GM18498 (cell line): ENCODE measurements around the gene ADAMTS6.

Experiments used
- ATAC-seq: cut with Tn5 transposase; IDR thresholded peaks from one replicate; pipeline ENCODE4 v1.9.1; 2021; ENCODE audit warnings: mild to moderate bottlenecking, moderate library complexity; ENCODE audit not compliant: unreplicated experiment

ADAMTS6 gene

GRCh38 chr5:65156933-65157332, 324.8 kb downstream of the ADAMTS6 start:
- no peak for ATAC-seq

- ATAC-seq, result no peak
Measured at GRCh38 chr5:65152131-65152530, 329.6 kb downstream of the ADAMTS6 start.

- no peak for ATAC-seq
Measured at GRCh38 chr5:65151614-65152013, 330.1 kb downstream of the ADAMTS6 start.

- ATAC-seq, result no peak
Measured at GRCh38 chr5:65150599-65151304, 331.0 kb downstream of the ADAMTS6 start.

GRCh38 chr5:65149827-65150226, 331.9 kb downstream of the ADAMTS6 start:
- ATAC-seq, result no peak

- no peak for ATAC-seq
Measured at GRCh38 chr5:65144136-65144871, 337.4 kb downstream of the ADAMTS6 start.

- no peak for ATAC-seq
Measured at GRCh38 chr5:65142511-65143011, 339.2 kb downstream of the ADAMTS6 start.

- no peak for ATAC-seq
Measured at GRCh38 chr5:65142016-65142415, 339.7 kb downstream of the ADAMTS6 start.

GRCh38 chr5:65141493-65141892, 340.2 kb downstream of the ADAMTS6 start:
- ATAC-seq, result no peak

GRCh38 chr5:65137631-65138030, 344.1 kb downstream of the ADAMTS6 start:
- ATAC-seq, result no peak

GRCh38 chr5:65133477-65134110, 348.1 kb downstream of the ADAMTS6 start:
- no peak for ATAC-seq

- no peak for ATAC-seq
Measured at GRCh38 chr5:65132386-65132785, 349.3 kb downstream of the ADAMTS6 start.

- no peak for ATAC-seq
Measured at GRCh38 chr5:65128226-65128625, 353.5 kb downstream of the ADAMTS6 start.

- ATAC-seq, result no peak
Measured at GRCh38 chr5:65127161-65127901, 354.4 kb downstream of the ADAMTS6 start.

- ATAC-seq, result no peak
Measured at GRCh38 chr5:65126542-65127069, 355.1 kb downstream of the ADAMTS6 start.

- ATAC-seq, result no peak
Measured at GRCh38 chr5:65125591-65126541, 355.9 kb downstream of the ADAMTS6 start.

GRCh38 chr5:65121880-65122436, 359.8 kb downstream of the ADAMTS6 start:
- ATAC-seq, result no peak

GRCh38 chr5:65120371-65120967, 361.3 kb downstream of the ADAMTS6 start:
- ATAC-seq, result no peak

GRCh38 chr5:65117525-65117924, 364.2 kb downstream of the ADAMTS6 start:
- no peak for ATAC-seq
